Endothelial cell (in vitro differentiated cells): ENCODE results near the gene SCTR. TPM values are rescaled to one million over a fixed set of nuclear protein-coding genes. Genes with fewer than 3 reads are reported as not detected.

Source experiments
- DNase-seq: peaks from one replicate; pipeline ENCODE4 v3.0.0; 2021; ENCODE audit warnings: low spot score
- H3K27ac Mint-ChIP-seq: one replicate; pipeline ENCODE4 v1.8.0; 2021; ENCODE audit warnings: mixed read lengths, inconsistent platforms; ENCODE audit not compliant: unreplicated experiment
- H3K27me3 Mint-ChIP-seq: one replicate; pipeline ENCODE4 v1.8.0; 2021; ENCODE audit warnings: mild to moderate bottlenecking, moderate library complexity, mixed read lengths, inconsistent platforms; ENCODE audit not compliant: unreplicated experiment
- H3K36me3 Mint-ChIP-seq: one replicate; pipeline ENCODE4 v1.8.0; 2021; ENCODE audit warnings: mild to moderate bottlenecking, low read depth, mixed read lengths, inconsistent platforms; ENCODE audit not compliant: unreplicated experiment
- H3K4me1 Mint-ChIP-seq: one replicate; pipeline ENCODE4 v1.8.0; 2021; ENCODE audit warnings: mild to moderate bottlenecking, mixed read lengths, inconsistent platforms; ENCODE audit not compliant: unreplicated experiment
- H3K4me3 Mint-ChIP-seq: one replicate; pipeline ENCODE4 v1.8.0; 2021; ENCODE audit warnings: mild to moderate bottlenecking, mixed read lengths, inconsistent platforms; ENCODE audit not compliant: unreplicated experiment
- H3K9me3 Mint-ChIP-seq: one replicate; pipeline ENCODE4 v1.8.0; 2021; ENCODE audit warnings: mixed read lengths, inconsistent platforms; ENCODE audit not compliant: unreplicated experiment
- CTCF ChIP-seq: fragments of 200-600 bp; sonication (generic); IDR thresholded peaks from one replicate; pipeline ENCODE4 v1.5.0; 2021; ENCODE audit warnings: antibody characterized with exemption; ENCODE audit not compliant: unreplicated experiment
- total RNA-seq: library from RNA; stranded (reverse); fragmentation: NEBNext Ultra II Directional; extraction: Animal tissue kit (Norgen Biotek cat#: 25700); gene quantifications from one replicate; pipeline ENCODE4 v1.2.1, GENCODE V29; 2021; ENCODE audit not compliant: unreplicated experiment

The SCTR gene
- total RNA-seq, 1 donor from 2014 or later: not detected

DNA sequence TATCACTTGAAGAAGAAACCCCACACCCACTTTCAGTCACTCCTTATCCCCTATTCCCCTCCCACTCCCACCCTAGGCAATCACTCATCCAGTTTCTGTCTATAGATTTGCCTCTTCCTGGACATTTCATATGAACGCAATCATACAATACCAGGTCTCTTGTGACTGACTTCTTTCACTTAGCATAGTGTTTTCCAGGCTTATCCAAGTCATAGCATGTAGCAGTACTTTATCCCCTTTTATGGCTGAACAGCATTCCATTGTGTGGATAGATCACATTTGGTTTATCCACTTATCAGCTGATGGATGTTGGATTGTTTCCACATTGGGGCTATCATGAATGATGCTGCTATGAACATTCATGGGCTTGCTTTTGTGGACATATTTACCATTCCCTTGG, 26.6 kb upstream of the SCTR start:
- H3K36me3 Mint-ChIP-seq: no peaks in the 10 kb centered on the region
- peaks cover 5% of the 10 kb centered on the region for H3K4me1 Mint-ChIP-seq
- no peak overlapping the region for H3K4me3 Mint-ChIP-seq

DNA sequence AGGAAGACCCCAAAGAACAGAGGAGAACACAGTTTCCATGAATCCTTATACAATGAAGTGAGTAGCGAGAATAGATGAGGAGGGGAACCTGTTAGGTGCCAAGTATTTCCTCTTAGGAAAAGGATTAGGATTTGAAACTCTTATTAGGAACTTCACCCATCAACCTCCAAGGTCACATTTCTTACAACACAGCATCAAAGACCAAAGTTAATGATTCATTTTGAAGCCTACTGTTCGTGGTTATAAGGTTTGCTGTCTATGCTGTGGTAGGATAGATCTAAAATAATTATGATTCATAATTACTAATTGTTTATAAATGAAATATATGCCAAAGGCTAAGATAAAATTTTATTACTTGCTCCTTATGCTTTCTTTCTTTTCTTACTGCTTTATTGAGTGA, 26.1 kb upstream of the SCTR start:
- DNase-seq: no peak
- Mint-ChIP-seq H3K27ac (no peak overlapping the region), H3K4me1 (peaks cover 5% of the 10 kb centered on the region), H3K27me3 (no peaks in the 10 kb centered on the region), H3K4me3 (no peak overlapping the region), H3K36me3 (no peaks in the 10 kb centered on the region), H3K9me3 (no peaks in the 10 kb centered on the region)
- TF ChIP-seq CTCF: no peak

More for the DNA sequence above, 26.6 kb upstream of the SCTR start:
- H3K9me3 Mint-ChIP-seq: no peaks in the 10 kb centered on the region
- DNase-seq: no peak
- H3K27me3 Mint-ChIP-seq: no peaks in the 10 kb centered on the region
- TF ChIP-seq CTCF: no peak
- H3K27ac Mint-ChIP-seq: no peak overlapping the region

DNA sequence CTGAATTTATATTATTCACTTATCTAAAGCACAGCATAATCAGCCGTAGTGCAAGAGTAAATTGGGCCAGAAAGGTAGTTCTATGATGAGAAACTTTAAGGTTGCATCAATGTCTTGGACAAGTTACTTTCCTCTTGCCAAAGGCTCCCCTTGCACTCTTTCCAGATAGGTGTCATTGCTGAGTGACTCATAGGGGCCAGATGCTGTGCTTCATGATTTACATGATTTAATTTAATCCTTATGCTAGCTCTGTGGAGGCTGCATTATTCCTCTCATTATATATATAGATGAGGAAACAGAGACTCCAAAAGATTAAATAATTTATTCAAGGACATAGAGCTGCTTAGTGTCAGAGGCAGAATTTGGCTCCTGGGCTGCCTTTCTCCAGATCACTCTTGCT, 25.0 kb upstream of the SCTR start:
- Mint-ChIP-seq H3K9me3 (no peaks in the 10 kb centered on the region), H3K36me3 (no peaks in the 10 kb centered on the region), H3K27me3 (peaks cover 2% of the 10 kb centered on the region), H3K4me3 (no peak overlapping the region), H3K4me1 (peaks cover 5% of the 10 kb centered on the region), H3K27ac (no peak overlapping the region)
- no peak for TF ChIP-seq CTCF
- no peak for DNase-seq

- H3K36me3 Mint-ChIP-seq: no peaks in the 10 kb centered on the region
- TF ChIP-seq CTCF: no peak
- peaks cover 9% of the 10 kb centered on the region for H3K4me1 Mint-ChIP-seq
- no peaks in the 10 kb centered on the region for H3K9me3 Mint-ChIP-seq
- H3K27me3 Mint-ChIP-seq: peaks cover 2% of the 10 kb centered on the region
- H3K4me3 Mint-ChIP-seq: no peak overlapping the region
- H3K27ac Mint-ChIP-seq: no peak overlapping the region
- no peak for DNase-seq
These were observed 24.3 kb upstream of the SCTR start for GRCh38 chr2:119548516-119549120.

- Mint-ChIP-seq H3K9me3 (no peaks in the 10 kb centered on the region), H3K36me3 (no peaks in the 10 kb centered on the region), H3K4me3 (no peak overlapping the region), H3K4me1 (peaks cover 9% of the 10 kb centered on the region), H3K27ac (no peak overlapping the region), H3K27me3 (peaks cover 2% of the 10 kb centered on the region)
- no peak for TF ChIP-seq CTCF
- DNase-seq: no peak
These were observed 22.1 kb upstream of the SCTR start for GRCh38 chr2:119546447-119546767.
